Vagina (tissue), 2 donors: ENCODE measurements around the gene SEMA3B. TPM values are rescaled to one million over a fixed set of nuclear protein-coding genes. Genes with fewer than 3 reads are reported as not detected.

ENCODE experiments used
- DNase-seq, 2 donors: peaks; one replicate each; pipeline ENCODE4 v3.0.0-alpha.2; 2017; ENCODE audit errors: extremely low spot score in 2 of 2
- H3K27ac ChIP-seq: fragments of 200-600 bp; sonication (generic); one replicate; pipeline ENCODE4 v1.5.1; 2019
- H3K27me3 ChIP-seq: fragments of 200-600 bp; sonication (generic); one replicate; pipeline ENCODE4 v1.5.1; 2019
- H3K36me3 ChIP-seq, 2 donors: fragments of 200-600 bp; sonication (generic); one replicate each; pipeline ENCODE4 v1.5.1; 2017 to 2019
- H3K4me1 ChIP-seq: fragments of 200-600 bp; sonication (generic); one replicate; pipeline ENCODE4 v1.5.1; 2019
- H3K4me3 ChIP-seq, 2 donors: fragments of 200-600 bp; sonication (generic); 1 replicate in 1 of 2; 2 replicates in 1 of 2; pipeline ENCODE4 v1.5.1; 2016 to 2019
- H3K9me3 ChIP-seq: fragments of 200-600 bp; sonication (generic); one replicate; pipeline ENCODE4 v1.5.1; 2019
- POLR2A ChIP-seq, 2 donors: fragments of 450-650 bp; IDR thresholded peaks; one replicate each; pipeline ENCODE4 v1.6.1; 2017; ENCODE audit warnings: antibody characterized with exemption in 2 of 2, mild to moderate bottlenecking in 2 of 2, moderate library complexity in 2 of 2
- POLR2AphosphoS5 ChIP-seq, 2 donors: sonication (generic); formaldehyde crosslinking; IDR thresholded peaks; one replicate each; pipeline ENCODE4 v1.9.0; 2017; ENCODE audit warnings: antibody characterized with exemption in 2 of 2, mild to moderate bottlenecking in 2 of 2, low read depth in 1 of 2; ENCODE audit not compliant: insufficient read depth in 1 of 2
- intact Hi-C: fragments of 100-400 bp; cut with DNase I; formaldehyde crosslinking; loops from one replicate; pipeline ENCODE4 v1.15.1; 2023
- total RNA-seq: library from RNA; depleted of rRNA; stranded (reverse); fragments of >200 nt; gene quantifications from one replicate; pipeline ENCODE4 v1.2.3, GENCODE V29; 2016
- TF ChIP-seq, protein P1 (sequence below), 3 experiments: fragments of 450-650 bp in 2 of 3; fragments of 200-600 bp in 1 of 3; sonication (generic) in 1 of 3; IDR thresholded peaks; one replicate each; pipeline ENCODE4 v1.5.1; 2017 to 2019; ENCODE audit warnings: antibody characterized with exemption in 3 of 3, mild to moderate bottlenecking in 2 of 3, moderate library complexity in 2 of 3

Gene SEMA3B
- total RNA-seq, 1 donor from 2014 or later = 32.9 TPM

- H3K9me3 ChIP-seq = no peaks in the 10 kb centered on the region
- TF ChIP-seq POLR2AphosphoS5 (IDR thresholded peaks at IDR 0.05; ENCODE audit: insufficient read depth in 1 of 2, low read depth in 1 of 2) = peak; percentile 67 to 83
- no peak for TF ChIP-seq POLR2A (IDR thresholded peaks at IDR 0.05)
- TF ChIP-seq, protein P1, sequence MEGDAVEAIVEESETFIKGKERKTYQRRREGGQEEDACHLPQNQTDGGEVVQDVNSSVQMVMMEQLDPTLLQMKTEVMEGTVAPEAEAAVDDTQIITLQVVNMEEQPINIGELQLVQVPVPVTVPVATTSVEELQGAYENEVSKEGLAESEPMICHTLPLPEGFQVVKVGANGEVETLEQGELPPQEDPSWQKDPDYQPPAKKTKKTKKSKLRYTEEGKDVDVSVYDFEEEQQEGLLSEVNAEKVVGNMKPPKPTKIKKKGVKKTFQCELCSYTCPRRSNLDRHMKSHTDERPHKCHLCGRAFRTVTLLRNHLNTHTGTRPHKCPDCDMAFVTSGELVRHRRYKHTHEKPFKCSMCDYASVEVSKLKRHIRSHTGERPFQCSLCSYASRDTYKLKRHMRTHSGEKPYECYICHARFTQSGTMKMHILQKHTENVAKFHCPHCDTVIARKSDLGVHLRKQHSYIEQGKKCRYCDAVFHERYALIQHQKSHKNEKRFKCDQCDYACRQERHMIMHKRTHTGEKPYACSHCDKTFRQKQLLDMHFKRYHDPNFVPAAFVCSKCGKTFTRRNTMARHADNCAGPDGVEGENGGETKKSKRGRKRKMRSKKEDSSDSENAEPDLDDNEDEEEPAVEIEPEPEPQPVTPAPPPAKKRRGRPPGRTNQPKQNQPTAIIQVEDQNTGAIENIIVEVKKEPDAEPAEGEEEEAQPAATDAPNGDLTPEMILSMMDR (IDR thresholded peaks at IDR 0.05) = peak; percentile 87 to 99 (median 96)
- H3K27me3 ChIP-seq = no peaks in the 10 kb centered on the region
- intact Hi-C loops = loop anchor here (2.0 kb wide), 1 partner anchor 19 kb away; no protein-coding TSS in a partner anchor
- peaks cover 100% of the 10 kb centered on the region for H3K4me1 ChIP-seq
- H3K36me3 ChIP-seq = no peaks in the 10 kb centered on the region
- H3K4me3 ChIP-seq = peak overlapping the region; percentile 40 to 47
- DNase-seq = no peak
- H3K27ac ChIP-seq = peak overlapping the region; percentile 92
Measured at GRCh38 chr3:50245831-50246516, 23.0 kb upstream of the SEMA3B start.

GRCh38 chr3:50246517-50246954 is 22.4 kb upstream of the SEMA3B start:
- DNase-seq = no peak
- Histone ChIP-seq H3K4me1 (peaks cover 99% of the 10 kb centered on the region), H3K36me3 (no peaks in the 10 kb centered on the region), H3K4me3 (peak overlapping the region; percentile 40 to 47), H3K27me3 (no peaks in the 10 kb centered on the region), H3K9me3 (no peaks in the 10 kb centered on the region), H3K27ac (peak overlapping the region; percentile 92)
- TF ChIP-seq POLR2AphosphoS5 (IDR thresholded peaks at IDR 0.05; ENCODE audit: insufficient read depth in 1 of 2, low read depth in 1 of 2) = peak in 1 of 2 donors; percentile 47
- TF ChIP-seq, protein P1 (IDR thresholded peaks at IDR 0.05) = no peak
- TF ChIP-seq POLR2A (IDR thresholded peaks at IDR 0.05) = no peak
- intact Hi-C loops = loop anchor here (2.0 kb wide), 1 partner anchor 20 kb away; no protein-coding TSS in a partner anchor

DNA sequence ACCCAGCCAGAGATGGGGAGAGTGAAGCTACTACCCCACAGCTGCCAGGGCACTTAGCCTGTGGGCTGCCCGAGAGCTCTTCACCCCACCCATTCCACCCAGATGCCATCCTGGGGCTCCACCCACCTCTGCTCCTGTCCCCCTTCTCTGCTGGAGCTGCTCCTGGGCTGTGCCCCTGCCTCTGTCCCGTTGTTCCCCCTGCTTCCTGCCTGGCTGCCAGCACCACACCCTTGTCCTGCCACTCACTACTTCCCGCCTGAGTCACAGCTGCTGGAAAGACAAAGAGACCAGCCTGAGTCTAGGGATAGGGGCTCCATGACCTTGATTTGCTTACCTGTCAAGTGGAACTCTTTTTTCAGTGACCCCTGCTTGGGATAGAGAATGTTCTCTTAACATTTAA is 20.6 kb upstream of the SEMA3B start:
- H3K4me3 ChIP-seq = no peak overlapping the region
- intact Hi-C loops = no loop called here
- H3K27ac ChIP-seq = peak overlapping the region; percentile 92
- no peaks in the 10 kb centered on the region for H3K9me3 ChIP-seq
- H3K27me3 ChIP-seq = no peaks in the 10 kb centered on the region
- DNase-seq = no peak
- H3K4me1 ChIP-seq = peaks cover 94% of the 10 kb centered on the region
- peaks cover 0 to 12% of the 10 kb centered on the region in 2 donors for H3K36me3 ChIP-seq
- no peak for TF ChIP-seq POLR2A (IDR thresholded peaks at IDR 0.05)
- peak in 1 of 2 donors; percentile 71 for TF ChIP-seq POLR2AphosphoS5 (IDR thresholded peaks at IDR 0.05; ENCODE audit: insufficient read depth in 1 of 2, low read depth in 1 of 2)

- intact Hi-C loops = no loop called here
- no peak overlapping the region for H3K4me3 ChIP-seq
- TF ChIP-seq, protein P1 (IDR thresholded peaks at IDR 0.05) = no peak
- TF ChIP-seq POLR2A (IDR thresholded peaks at IDR 0.05) (no peak), POLR2AphosphoS5 (IDR thresholded peaks at IDR 0.05; ENCODE audit: insufficient read depth in 1 of 2, low read depth in 1 of 2) (no peak)
- H3K4me1 ChIP-seq = peaks cover 93% of the 10 kb centered on the region
- H3K36me3 ChIP-seq = peaks cover 0 to 12% of the 10 kb centered on the region in 2 donors
- no peak for DNase-seq
- no peaks in the 10 kb centered on the region for H3K9me3 ChIP-seq
- no peaks in the 10 kb centered on the region for H3K27me3 ChIP-seq
- peak overlapping the region; percentile 92 for H3K27ac ChIP-seq
Measured at GRCh38 chr3:50249457-50249856, 19.5 kb upstream of the SEMA3B start.

- TF ChIP-seq POLR2A (IDR thresholded peaks at IDR 0.05) = no peak
- TF ChIP-seq POLR2AphosphoS5 (IDR thresholded peaks at IDR 0.05; ENCODE audit: insufficient read depth in 1 of 2, low read depth in 1 of 2) = no peak
- TF ChIP-seq, protein P1 (IDR thresholded peaks at IDR 0.05) = no peak
- peaks cover 93% of the 10 kb centered on the region for H3K4me1 ChIP-seq
- intact Hi-C loops = no loop called here
- peaks cover 0 to 12% of the 10 kb centered on the region in 2 donors for H3K36me3 ChIP-seq
- H3K9me3 ChIP-seq = no peaks in the 10 kb centered on the region
- H3K27ac ChIP-seq = peak overlapping the region; percentile 26
- H3K4me3 ChIP-seq = no peak overlapping the region
- H3K27me3 ChIP-seq = no peaks in the 10 kb centered on the region
- no peak for DNase-seq
Measured at GRCh38 chr3:50250514-50250913, 18.4 kb upstream of the SEMA3B start.
